GM19023 (cell line): ENCODE data around the gene DSCAML1.

ENCODE experiments used
- ATAC-seq: cut with Tn5 transposase; IDR thresholded peaks from one replicate; pipeline ENCODE4 v1.9.1; 2021; ENCODE audit warnings: mild to moderate bottlenecking, moderate library complexity; ENCODE audit not compliant: unreplicated experiment

Gene DSCAML1

GRCh38 chr11:117833401-117833891 lies 36.4 kb upstream of the DSCAML1 start:
- no peak for ATAC-seq

DNA sequence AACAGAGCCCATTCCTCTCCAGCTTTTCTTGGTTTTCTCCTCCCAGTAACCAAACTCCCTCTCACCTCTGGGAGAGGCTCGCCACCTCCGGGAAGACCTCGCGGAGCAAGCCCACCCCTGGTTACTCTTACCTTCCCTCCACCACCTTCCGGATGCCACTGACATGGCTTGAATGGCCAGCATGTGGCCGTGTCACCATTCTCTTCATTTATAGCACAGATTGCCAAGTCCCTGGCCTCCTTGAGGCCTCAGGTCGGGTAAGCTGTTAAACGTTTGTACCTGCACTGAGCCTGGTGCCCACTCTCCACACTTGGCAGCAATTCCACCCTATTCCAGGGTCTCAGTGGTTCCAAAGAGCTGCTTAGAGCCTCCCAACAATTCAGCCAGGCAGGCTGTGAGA lies 35.5 kb upstream of the DSCAML1 start:
- ATAC-seq, result no peak

DNA sequence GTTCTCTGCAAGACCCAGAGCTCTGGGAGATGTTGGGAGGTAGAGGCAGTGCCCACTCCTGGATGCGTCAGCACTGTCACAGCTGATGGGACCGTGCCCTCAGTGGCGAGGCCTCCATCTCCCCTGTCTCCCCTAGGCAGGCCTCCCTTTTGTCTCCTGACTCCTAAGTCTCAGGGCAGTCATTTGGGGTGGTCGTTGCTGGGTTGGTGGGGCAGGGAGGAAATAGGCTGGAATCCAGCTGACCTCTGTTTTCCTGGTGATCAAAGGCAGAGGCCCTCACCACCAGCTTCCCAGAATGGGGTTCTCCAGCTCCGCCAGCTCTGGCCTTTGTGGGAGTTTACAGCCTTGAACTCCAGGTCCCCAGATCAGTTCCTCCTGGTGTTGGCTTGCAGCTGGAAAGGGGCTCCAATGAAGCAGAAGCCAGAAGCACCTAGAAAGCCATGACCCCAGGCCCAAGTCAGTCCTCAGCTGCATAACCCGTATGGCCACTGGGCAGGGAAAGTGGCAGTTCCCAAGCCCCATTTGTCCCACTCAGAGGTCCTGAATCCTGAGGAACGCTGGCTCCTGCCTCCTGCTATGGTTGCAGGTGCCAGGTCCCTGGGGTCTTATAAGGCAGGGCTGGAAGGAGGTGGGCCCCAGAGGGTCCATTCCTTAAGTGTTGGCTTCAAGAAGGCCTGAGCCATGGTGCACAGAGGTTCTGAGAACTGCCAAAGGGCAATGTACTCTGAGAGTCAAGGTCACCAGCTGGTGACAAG lies 34.8 kb upstream of the DSCAML1 start:
- no peak for ATAC-seq

- no peak for ATAC-seq
Observed at GRCh38 chr11:117830674-117831351, 33.8 kb upstream of the DSCAML1 start.

GRCh38 chr11:117830072-117830471 lies 33.1 kb upstream of the DSCAML1 start:
- ATAC-seq, result no peak

DNA sequence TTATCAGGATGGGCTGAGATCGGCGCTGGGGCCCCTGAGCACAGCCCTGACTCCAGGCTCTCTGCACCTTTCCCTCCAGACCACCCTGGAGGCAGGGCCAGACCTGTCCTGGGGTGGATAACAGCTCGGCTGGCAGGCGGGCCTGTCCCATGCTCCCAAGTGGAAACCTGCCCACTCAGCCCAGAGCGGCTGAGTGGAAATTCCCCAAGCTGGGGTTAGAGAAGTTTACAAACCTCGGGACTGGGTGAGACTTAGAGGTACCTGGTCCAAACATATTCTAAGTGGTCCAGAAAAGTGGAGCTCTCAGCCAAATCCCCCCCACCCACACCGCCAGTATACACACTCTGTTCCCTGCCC lies 32.3 kb upstream of the DSCAML1 start:
- no peak for ATAC-seq

GRCh38 chr11:117828611-117829368 lies 31.8 kb upstream of the DSCAML1 start:
- ATAC-seq, result no peak

GRCh38 chr11:117827521-117828511 lies 30.8 kb upstream of the DSCAML1 start:
- no peak for ATAC-seq

DNA sequence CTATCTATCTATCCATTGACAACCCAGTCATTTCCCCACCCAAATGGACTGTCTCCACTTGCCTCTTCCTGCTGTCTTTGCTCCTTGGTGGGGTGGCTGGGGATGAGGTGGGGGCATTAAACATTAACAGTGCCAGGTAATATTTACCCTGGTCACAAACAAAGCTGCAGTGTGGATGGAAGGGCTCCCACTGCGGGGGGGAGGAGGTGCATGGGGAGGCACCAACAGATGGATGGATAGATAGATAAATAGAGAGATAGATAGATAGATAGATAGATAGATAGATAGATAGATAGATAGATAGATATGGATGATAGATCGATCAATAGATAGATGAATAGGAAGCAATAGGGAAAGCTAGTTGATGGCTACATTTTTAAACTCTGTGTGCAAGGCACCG lies 29.8 kb upstream of the DSCAML1 start:
- ATAC-seq, result no peak

GRCh38 chr11:117826190-117826570 lies 29.2 kb upstream of the DSCAML1 start:
- ATAC-seq, result no peak

- ATAC-seq, result no peak
Observed at GRCh38 chr11:117825538-117826189, 28.6 kb upstream of the DSCAML1 start.

DNA sequence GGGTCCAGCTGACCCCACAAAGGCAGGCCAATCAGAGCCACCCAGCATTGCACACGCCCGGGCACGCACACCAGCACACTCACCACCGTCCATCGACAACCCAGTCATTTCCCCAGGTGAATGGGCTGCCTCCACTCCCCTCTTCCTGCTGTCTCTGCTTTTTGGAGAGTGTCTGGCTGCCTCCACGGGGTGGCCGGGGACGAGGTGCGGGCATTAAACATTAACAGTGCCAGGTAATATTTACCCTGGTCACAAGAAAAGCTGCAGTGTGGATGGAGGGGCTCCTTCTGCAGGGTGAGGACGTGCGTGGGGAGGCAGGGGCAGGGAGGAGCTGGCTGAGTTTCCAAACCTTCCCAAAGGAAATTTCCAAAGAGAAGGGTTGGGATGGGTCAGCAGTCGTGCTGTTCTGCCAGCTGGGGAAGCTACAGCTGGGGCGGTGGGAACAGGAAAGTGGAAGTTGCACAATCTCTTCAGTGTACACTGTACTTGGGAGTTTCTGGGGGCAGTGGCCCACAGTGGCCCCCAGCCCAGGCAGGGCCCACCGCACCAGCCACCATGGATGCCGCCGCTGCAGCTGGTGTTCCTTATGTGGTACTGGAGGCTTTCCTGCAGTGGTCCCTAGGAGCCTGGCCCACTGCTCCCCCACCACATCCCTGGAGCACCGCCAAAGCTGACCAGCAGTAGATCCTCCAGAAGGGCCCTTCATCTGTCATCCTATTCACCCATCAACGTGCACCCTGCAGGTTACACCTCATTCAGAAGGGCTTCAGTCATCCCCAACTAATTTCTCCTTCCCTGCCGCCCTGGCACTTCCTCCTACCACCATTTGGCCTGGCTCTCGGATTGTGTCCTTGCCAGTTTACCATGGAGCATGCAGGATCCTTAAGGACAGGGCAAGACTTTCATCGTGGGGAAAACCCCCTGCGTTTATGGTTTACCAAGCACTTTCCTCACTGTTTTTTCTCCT lies 27.8 kb upstream of the DSCAML1 start, which contains the start of gene FXYD2:
FXYD2 (minus strand) TSS at position 174 of the 967 bp plus-strand sequence; CDS start at position 108, 66 bp downstream.
- no peak for ATAC-seq

GRCh38 chr11:117823946-117824420 lies 27.0 kb upstream of the DSCAML1 start:
- ATAC-seq, result no peak

DNA sequence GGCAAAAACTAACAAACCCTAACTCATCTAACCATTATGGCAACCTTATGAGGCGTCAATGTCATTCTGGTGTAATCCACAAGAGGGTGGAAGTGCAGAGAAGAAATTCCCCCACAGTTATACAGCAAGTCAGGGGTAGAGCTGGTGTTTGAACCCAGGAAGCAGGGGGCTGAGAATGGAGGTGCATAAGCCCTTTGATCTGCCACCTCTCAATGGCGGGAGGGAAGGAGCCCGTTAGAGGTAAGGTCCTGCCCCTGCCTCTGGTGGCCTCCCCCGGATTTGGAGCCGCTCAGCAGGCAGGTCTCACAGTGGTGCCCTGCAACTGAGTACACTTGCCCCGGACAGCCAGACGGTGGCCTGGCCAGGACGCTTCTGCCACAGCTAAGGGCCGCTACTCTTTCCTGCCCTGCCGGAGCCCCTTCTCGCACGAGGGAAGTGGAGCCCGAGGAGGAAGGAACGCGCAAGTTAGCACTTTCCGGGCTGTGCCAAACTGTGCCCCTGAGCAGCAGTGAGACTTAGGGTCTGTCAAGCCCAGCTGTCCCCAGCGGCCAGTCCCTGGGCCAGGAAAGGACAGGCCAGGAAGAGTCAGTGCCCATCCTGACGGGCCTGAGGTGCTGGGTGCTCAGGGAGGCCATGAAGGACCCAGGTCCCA lies 26.4 kb upstream of the DSCAML1 start:
- no peak for ATAC-seq

GRCh38 chr11:117822074-117823033 lies 25.3 kb upstream of the DSCAML1 start:
- no peak for ATAC-seq

DNA sequence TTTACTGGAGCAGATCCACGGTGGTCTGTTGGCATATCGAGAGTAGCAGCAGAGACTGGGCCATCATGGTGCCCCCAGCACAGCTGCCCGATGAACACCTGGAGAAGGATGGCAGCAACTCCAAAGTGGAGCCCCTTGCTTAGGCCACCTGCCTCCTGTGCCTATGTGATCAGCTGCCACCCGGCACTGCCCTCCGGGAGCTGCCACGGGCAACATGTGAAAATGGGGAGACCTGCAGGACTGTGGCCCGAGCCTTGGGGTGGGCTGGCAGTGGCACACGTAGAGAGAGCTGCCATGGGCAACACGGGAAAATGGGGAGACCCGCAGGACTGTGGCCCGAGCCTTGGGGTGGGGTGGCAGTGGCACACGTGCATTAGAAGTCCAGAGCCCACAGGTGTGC lies 24.4 kb upstream of the DSCAML1 start:
- no peak for ATAC-seq

- ATAC-seq, result no peak
Observed at GRCh38 chr11:117820516-117820915, 23.5 kb upstream of the DSCAML1 start.
